GM12873 (cell line): Measurements from ENCODE around the gene SMARCA2.
A peak's percentile ranks its signal among the peaks of the same experiment; 100 is the strongest.

ENCODE experiments used
- TF ChIP-seq, protein P1 (sequence below): IDR thresholded peaks from 2 replicates; pipeline ENCODE4 v1.5.1; 2012; ENCODE audit warnings: low read depth, mild to moderate bottlenecking, moderate library complexity, low read length, control low read depth; ENCODE audit not compliant: insufficient read depth; ENCODE audit errors: missing control alignments

SMARCA2 gene

DNA sequence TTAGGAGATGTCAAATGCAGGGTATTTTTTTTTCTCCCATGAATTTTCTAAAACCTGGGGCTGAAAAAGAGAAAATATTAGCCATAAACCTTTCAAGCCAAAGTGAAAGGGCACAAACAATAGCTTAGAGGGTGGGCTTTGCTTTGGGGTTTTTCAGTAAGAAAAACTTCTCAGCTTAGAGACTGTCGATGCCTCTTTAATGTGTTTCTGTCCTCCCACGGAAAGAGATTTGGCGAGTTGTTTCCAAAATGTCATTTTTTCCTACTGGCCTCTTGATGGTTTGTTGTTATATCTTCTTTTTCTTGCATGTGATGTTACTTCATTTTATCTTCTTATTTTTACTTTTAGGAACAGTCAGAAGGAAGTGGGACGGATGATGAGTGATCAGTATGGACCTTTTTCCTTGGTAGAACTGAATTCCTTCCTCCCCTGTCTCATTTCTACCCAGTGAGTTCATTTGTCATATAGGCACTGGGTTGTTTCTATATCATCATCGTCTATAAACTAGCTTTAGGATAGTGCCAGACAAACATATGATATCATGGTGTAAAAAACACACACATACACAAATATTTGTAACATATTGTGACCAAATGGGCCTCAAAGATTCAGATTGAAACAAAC is 177.3 kb downstream of the SMARCA2 start:
- TF ChIP-seq, protein P1, sequence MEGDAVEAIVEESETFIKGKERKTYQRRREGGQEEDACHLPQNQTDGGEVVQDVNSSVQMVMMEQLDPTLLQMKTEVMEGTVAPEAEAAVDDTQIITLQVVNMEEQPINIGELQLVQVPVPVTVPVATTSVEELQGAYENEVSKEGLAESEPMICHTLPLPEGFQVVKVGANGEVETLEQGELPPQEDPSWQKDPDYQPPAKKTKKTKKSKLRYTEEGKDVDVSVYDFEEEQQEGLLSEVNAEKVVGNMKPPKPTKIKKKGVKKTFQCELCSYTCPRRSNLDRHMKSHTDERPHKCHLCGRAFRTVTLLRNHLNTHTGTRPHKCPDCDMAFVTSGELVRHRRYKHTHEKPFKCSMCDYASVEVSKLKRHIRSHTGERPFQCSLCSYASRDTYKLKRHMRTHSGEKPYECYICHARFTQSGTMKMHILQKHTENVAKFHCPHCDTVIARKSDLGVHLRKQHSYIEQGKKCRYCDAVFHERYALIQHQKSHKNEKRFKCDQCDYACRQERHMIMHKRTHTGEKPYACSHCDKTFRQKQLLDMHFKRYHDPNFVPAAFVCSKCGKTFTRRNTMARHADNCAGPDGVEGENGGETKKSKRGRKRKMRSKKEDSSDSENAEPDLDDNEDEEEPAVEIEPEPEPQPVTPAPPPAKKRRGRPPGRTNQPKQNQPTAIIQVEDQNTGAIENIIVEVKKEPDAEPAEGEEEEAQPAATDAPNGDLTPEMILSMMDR, result no peak

DNA sequence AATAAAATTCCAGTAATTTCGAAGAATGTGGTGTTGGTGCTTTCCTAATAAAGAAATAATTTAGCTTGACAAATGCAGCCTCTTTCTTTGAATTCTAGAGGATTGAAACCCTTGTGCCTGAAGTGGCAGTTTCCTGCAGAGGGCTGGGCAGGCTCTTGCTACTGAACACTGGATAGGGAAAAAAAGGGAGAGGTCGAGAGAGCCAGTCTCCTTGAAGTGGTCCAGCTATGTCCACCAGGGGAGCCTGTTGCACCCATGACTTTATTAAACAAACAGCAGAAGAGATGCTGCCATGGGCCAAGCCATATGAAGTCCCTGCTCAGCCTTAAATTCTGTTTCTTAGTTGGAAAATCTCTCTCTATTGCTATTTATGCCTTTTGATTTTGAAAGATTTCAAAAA is 178.4 kb downstream of the SMARCA2 start:
- TF ChIP-seq, protein P1, result no peak

DNA sequence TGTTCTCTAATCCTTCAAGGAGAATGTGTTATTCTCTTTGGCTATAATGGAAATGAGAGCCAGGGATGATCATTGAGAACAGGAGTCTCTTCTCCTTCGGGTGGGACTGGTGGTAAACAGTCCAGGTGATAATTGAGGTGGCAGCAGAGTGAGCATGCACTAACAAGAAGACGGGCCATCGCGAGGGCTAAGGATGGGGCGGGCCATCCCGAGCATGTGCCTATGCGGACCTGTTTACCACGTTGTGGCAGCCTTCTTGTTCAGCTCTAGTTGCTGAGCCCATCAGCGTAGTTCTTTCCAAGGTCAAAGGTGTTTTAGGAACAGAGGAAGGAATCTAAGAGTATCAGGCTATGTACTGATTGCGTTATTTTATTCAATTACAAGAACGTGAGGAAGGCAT is 180.1 kb downstream of the SMARCA2 start:
- TF ChIP-seq, protein P1, result no peak

DNA sequence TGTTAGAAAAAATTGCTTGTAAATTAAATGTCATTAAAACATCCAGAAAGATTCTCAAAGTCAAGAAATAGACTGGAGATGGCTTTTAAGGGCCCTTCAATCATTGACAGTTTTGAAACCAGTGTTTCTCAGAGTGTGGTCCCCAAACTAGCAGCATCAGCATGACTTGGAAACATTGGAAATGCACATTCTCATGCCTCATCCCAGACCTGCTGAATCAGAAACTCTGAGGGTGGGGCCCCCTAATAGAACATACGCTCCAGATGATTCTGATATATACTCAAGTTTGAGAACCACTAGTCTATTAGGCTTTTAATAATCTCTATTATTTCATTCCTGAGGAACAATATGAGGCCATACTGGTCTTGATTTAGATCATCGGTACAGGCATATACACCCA is 181.6 kb downstream of the SMARCA2 start:
- TF ChIP-seq, protein P1, result no peak

DNA sequence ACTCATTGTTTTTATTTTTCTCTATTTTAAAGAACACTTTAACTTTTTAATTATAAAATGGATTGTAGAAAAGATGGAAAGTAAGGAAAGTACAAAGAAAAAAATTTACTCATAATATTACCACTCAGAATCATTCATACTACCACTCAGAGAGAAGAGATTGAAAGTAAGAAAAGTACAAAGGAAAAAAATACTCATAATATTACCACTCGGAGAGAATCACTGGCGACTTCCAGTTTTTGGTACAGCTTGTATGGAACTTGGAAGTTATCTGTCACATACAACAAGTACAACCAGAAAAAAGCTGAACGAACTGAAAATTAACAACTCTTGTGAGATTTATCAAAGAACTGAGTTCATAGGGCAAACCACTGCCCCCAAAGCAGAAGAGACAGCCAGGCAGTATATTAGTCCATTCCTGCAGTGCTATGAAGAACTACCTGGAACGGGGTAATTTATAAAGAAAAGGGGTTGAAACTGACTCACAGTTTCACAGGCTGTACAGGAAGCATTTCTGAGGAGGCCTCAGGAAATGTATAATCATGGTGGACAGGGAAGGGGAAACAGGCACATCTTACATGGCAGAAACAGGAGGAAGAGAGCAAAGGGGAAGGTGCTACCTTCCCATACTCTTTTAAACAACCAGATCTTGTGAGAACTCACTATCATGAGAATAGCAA is 183.9 kb downstream of the SMARCA2 start:
- TF ChIP-seq, protein P1, result no peak

DNA sequence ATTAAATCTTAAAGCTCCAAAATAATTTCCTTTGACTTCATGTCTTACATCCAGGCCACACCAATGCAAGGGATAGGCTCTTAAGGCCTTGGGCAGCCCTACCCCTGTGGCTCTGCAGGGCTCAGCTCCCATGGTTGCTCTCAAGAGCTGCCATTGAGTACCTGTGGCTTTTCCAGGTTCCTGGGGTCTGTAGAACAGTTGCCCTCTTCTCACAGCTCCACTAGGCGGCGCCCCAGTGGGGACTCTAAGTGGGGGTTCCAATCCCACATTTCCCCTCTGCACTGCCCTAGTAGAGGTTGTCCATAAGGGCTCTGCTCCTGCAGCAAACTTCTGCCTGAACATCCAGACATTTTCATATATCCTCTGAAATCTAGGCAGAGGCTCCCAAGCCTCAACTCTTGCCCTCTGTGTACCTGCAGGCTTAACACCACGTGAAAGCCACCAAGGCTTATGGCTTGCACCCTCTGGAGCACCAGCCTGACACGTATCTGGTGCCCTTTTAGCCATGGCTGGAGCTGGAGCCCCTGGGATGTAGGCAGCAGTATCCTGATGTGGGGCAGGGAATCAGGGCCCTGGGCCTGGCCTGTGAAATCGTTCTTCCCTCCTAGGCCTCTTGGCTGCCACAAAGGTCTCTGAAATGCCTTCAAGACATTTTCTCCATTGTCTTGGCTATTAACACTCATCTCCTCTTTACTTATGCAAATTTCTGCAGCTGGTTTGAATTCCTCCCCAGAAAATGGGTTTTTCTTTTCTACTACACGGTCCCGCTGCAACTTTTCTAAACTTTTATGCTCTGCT is 185.1 kb downstream of the SMARCA2 start:
- TF ChIP-seq, protein P1, result peak; percentile 18

DNA sequence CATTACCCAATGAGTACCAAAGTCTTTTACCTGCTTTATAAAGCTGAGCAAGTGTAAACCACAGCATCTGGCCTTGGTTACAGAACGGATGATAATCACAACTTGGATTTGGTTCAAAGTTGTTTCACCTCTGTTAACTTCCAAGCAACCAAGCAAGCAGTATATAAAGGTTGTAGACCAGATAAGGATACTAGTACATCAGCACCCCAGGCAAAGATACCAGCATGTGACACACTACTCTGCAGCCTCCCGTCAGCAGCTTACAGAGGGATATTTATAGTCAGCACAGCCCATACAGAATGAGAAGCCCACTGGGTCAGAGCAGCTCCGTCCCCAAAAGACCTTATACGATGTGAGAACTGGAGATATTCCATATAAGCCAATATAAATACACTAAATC is 193.3 kb downstream of the SMARCA2 start:
- TF ChIP-seq, protein P1, result no peak
